ENCODE results near the gene TOPORS.
A peak's percentile ranks its signal among the peaks of the same experiment; 100 is the strongest.
"Not testable (repeated sequence)": the region's sequence is repeated elsewhere in the genome, so short reads cannot be mapped to it uniquely, and the experiment has no call there.

TOPORS gene

GRCh38 chr9:32533336-32533735 is 19.1 kb downstream of the TOPORS start:
- no peak overlapping the region for H3K4me3 ChIP-seq (ENCODE audit: low read depth, low read length)
- no peak for TF ChIP-seq CTCF (IDR thresholded peaks at IDR 0.05; ENCODE audit: low read depth, low read length, missing control alignments)
- in situ Hi-C loops (cut with HindIII; ENCODE audit: low sequenced_read_pairs), result no loop called here
- DNase-seq (ENCODE audit: low read depth), result no peak

DNA sequence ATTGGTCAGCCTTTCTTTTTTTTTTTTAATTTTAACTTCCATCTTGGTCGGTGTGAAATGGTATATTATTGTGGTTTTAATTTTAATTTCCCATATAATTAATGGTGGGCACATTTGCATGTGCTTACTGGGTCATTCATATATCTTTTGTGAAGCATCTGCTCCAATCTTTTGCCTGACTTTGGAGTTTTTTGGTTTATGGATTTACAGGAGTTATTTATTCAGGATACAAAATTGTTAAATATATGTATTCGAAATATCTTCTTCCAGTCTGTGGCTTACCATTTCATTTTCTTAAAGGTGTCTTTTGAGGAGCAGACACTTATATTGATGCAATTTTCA is 25.7 kb downstream of the TOPORS start:
- TF ChIP-seq CTCF (IDR thresholded peaks at IDR 0.05; ENCODE audit: low read depth, low read length, missing control alignments), result no peak
- H3K4me3 ChIP-seq (ENCODE audit: low read depth, low read length), result peak overlapping the region; percentile 65
- in situ Hi-C loops (cut with HindIII; ENCODE audit: low sequenced_read_pairs), result no loop called here
- DNase-seq (ENCODE audit: low read depth), result no peak

- in situ Hi-C loops (cut with HindIII; ENCODE audit: low sequenced_read_pairs), result no loop called here
- peak; percentile 48 for TF ChIP-seq CTCF (IDR thresholded peaks at IDR 0.05; ENCODE audit: low read depth, low read length, missing control alignments)
- DNase-seq (ENCODE audit: low read depth), result peak; percentile 85
- H3K4me3 ChIP-seq (ENCODE audit: low read depth, low read length), result peak within 1 kb of the TSS; percentile 65
Measured at GRCh38 chr9:32526041-32526706, 26.2 kb downstream of the TOPORS start, which contains the start of gene RIGI. Gene RIGI (minus strand): TSS chr9:32526196. CDS start chr9:32526166, 30 bp downstream.

DNA sequence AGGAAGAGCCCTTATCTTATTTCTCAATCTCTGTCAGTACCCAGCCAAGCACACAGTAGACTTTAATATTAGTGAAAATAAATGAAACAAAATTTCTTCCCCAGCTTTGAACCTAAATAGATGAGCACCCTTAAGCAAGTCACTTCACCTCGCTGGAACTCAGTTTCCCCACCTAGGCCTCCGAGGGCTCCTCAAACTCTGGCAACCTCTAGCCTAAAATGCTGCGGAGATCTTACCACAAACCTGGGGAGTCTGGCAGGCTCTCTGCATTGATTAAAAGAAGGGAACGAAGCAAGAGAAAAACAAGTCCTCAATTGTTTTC is 26.7 kb downstream of the TOPORS start:
- in situ Hi-C loops (cut with HindIII; ENCODE audit: low sequenced_read_pairs), result no loop called here
- no peak for DNase-seq (ENCODE audit: low read depth)
- TF ChIP-seq CTCF (IDR thresholded peaks at IDR 0.05; ENCODE audit: low read depth, low read length, missing control alignments), result no peak
- H3K4me3 ChIP-seq (ENCODE audit: low read depth, low read length), result peak overlapping the region; percentile 65

GRCh38 chr9:32524892-32525708 is 27.3 kb downstream of the TOPORS start:
- peak overlapping the region; percentile 65 for H3K4me3 ChIP-seq (ENCODE audit: low read depth, low read length)
- DNase-seq (ENCODE audit: low read depth), result no peak
- in situ Hi-C loops (cut with HindIII; ENCODE audit: low sequenced_read_pairs), result no loop called here
- TF ChIP-seq CTCF (IDR thresholded peaks at IDR 0.05; ENCODE audit: low read depth, low read length, missing control alignments), result no peak

GRCh38 chr9:32524558-32524891 is 27.9 kb downstream of the TOPORS start:
- in situ Hi-C loops (cut with HindIII; ENCODE audit: low sequenced_read_pairs); DNase-seq (ENCODE audit: low read depth): not testable (repeated sequence)
- H3K4me3 ChIP-seq (ENCODE audit: low read depth, low read length), result peak overlapping the region; percentile 65

- no peak overlapping the region for H3K4me3 ChIP-seq (ENCODE audit: low read depth, low read length)
- in situ Hi-C loops (cut with HindIII; ENCODE audit: low sequenced_read_pairs), result no loop called here
- DNase-seq (ENCODE audit: low read depth), result no peak
- no peak for TF ChIP-seq CTCF (IDR thresholded peaks at IDR 0.05; ENCODE audit: low read depth, low read length, missing control alignments)
Measured at GRCh38 chr9:32523910-32524309, 28.5 kb downstream of the TOPORS start.
